ENCODE measurements around the gene TRIM22.

DNA sequence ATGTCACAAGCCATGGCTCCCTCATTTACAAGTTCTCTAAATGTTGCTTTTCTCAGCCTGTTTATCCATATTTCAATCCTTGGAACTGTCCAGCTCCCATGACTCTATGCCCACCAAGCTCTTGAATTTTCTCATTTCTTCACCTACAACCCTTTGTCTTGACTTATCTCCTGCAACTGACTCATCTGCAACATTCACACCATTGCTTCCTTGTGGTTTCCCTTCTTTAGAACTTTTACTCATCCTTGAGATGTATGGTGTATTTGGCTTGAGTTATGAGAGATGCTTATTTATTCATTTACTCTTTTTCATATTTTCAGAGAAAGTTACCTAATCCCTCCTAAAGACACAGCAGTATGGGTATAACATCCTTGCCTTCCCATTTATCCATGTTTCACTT, 46.0 kb upstream of the TRIM22 start:
- TF ChIP-seq, protein P1, sequence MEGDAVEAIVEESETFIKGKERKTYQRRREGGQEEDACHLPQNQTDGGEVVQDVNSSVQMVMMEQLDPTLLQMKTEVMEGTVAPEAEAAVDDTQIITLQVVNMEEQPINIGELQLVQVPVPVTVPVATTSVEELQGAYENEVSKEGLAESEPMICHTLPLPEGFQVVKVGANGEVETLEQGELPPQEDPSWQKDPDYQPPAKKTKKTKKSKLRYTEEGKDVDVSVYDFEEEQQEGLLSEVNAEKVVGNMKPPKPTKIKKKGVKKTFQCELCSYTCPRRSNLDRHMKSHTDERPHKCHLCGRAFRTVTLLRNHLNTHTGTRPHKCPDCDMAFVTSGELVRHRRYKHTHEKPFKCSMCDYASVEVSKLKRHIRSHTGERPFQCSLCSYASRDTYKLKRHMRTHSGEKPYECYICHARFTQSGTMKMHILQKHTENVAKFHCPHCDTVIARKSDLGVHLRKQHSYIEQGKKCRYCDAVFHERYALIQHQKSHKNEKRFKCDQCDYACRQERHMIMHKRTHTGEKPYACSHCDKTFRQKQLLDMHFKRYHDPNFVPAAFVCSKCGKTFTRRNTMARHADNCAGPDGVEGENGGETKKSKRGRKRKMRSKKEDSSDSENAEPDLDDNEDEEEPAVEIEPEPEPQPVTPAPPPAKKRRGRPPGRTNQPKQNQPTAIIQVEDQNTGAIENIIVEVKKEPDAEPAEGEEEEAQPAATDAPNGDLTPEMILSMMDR (IDR thresholded peaks at IDR 0.05; ENCODE audit: low read depth, low read length): no peak
- TF ChIP-seq EZH2phosphoT487 (IDR thresholded peaks at IDR 0.05; ENCODE audit: low read depth): no peak
